Activated T-helper 17 cell treated with anti-CD3 and anti-CD28 coated beads, Interleukin-2, amount 50 U/mL, for 72 hours (primary cell): ENCODE data around the gene P2RX1. TPM values are rescaled to one million over a fixed set of nuclear protein-coding genes. Genes with fewer than 3 reads are reported as not detected.
A peak's percentile ranks its signal among the peaks of the same experiment; 100 is the strongest.

Experiments used
- ATAC-seq: fragments of 150-1000 bp; cut with Tn5 transposase; replicated peaks from 2 replicates; pipeline ENCODE4 v1.10.0; 2021; ENCODE audit warnings: mild to moderate bottlenecking, moderate library complexity
- H3K27ac Mint-ChIP-seq: one replicate; pipeline ENCODE4 v1.8.0; 2022; ENCODE audit warnings: mixed read lengths
- H3K27me3 Mint-ChIP-seq: one replicate; pipeline ENCODE4 v1.8.0; 2022; ENCODE audit warnings: mixed read lengths
- H3K36me3 Mint-ChIP-seq: one replicate; pipeline ENCODE4 v1.8.0; 2022; ENCODE audit warnings: low read depth, mild to moderate bottlenecking, mixed read lengths
- H3K4me1 Mint-ChIP-seq: one replicate; pipeline ENCODE4 v1.8.0; 2022; ENCODE audit warnings: mixed read lengths
- H3K4me3 Mint-ChIP-seq: one replicate; pipeline ENCODE4 v1.8.0; 2022; ENCODE audit warnings: mild to moderate bottlenecking, mixed read lengths
- H3K9me3 Mint-ChIP-seq: one replicate; pipeline ENCODE4 v1.8.0; 2022; ENCODE audit warnings: mixed read lengths
- total RNA-seq, 2 donors: library from RNA; stranded (reverse); gene quantifications; one replicate each; pipeline ENCODE4 v1.2.3, GENCODE V29; 2022

The P2RX1 gene
- total RNA-seq, 2 donors from 2014 or later: 1.6 TPM; not detected in 1

DNA sequence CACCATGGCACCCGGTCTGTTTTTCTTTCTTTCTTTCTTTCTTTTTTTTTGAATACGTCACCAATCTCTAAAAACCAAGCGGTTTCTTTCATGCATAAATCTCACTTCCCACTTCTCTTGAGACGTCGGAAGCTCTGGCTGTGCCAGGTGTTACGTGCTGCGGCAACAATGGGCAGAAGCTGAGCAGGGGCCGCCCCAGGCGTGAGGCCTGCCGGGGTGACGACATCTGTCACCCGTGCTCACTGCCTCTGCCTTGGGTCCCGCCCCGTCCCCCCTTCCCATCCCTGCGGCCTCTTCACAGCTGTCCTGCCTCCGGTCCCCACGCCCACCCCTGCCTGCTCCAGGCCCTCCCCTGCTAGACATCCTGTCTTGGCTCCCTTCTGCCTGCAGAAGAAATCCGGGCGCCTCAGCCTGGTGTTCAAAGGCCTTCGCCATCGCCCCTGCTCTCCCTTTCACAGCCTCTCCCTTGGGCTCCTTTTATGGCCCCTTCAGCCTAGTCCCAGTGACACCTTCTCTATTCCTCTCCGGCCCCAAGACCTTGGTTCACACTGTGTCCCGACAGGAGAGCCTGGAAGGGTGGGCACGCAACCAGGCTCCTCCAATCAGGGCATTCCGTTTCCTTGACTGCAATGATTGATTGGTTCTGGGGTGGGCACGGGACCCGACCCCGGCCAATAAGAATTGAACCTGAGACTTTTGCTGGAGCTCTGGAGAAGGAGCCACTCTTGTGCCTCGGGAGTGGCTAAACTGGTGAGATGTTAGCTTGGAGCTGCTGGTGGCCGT lies 4.8 kb downstream of the P2RX1 start:
- ATAC-seq: peak; percentile 88
- Mint-ChIP-seq H3K9me3 (no peaks in the 10 kb centered on the region), H3K36me3 (no peaks in the 10 kb centered on the region), H3K4me1 (peaks cover 8% of the 10 kb centered on the region), H3K27me3 (no peaks in the 10 kb centered on the region), H3K4me3 (peak overlapping the region; percentile 73), H3K27ac (peak overlapping the region; percentile 92)

DNA sequence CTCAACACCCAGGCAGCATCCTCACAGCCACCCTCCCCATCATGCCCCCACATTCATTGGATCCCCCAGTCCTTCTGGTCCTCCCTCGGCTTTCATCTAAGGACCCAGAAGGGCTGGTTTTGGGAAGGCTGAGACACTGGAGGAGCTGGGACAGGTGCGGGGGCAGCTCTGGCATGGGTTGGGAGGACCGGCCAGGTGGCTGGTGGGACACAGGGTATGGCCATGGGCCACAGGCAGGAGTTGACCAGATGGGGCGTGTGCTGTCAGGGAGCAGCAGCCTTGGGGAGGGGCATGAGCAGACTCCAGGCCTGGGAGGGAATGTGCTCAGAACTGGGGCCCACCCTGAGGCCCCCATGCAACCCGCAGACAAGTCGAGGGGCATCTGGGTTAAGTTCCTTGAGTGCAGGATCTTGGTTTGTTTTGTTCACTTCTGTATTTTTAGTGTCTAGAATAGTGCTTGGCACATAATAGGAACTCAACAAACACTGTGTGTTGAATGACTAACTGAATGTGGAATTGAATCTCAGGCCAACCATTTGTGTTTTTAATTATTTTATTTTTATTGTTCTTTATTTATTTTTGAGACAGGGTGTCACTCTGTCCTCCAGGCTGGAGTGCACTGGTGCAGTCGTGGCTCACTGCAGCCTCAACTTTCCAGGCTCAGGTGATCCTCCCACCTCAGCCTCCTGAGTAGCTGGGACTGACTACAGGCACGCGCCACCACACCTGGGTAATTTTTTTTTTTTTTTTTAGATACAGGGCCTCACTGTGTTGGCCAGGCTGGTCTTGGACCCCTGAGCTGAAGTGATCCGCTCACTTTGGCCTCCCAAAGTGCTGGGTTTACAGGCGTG lies 5.6 kb downstream of the P2RX1 start:
- peak overlapping the region; percentile 92 for H3K27ac Mint-ChIP-seq

DNA sequence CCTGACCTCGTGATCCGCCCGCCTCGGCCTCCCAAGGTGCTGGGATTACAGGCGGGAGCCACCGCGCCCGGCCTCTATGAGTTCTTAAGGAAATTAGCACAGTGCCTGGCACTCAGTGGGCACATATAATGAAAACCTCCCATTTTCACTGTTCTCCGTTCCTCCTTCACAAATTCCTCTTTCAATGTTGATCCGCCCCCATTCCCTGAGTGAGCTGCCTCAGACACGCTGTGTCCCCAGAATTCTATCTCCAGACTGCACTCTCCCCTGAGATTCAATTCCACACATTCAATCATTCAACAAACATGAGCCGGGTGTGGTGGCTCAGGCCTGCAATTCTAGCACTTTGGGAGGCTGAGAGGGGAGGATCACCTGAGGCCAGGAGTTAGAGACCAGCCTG lies 7.0 kb downstream of the P2RX1 start:
- Mint-ChIP-seq H3K4me3 (no peak overlapping the region), H3K36me3 (no peaks in the 10 kb centered on the region), H3K9me3 (no peaks in the 10 kb centered on the region), H3K4me1 (peaks cover 8% of the 10 kb centered on the region), H3K27ac (no peak overlapping the region), H3K27me3 (no peaks in the 10 kb centered on the region)
- ATAC-seq: no peak

More for the DNA sequence above, 5.6 kb downstream of the P2RX1 start:
- H3K9me3 Mint-ChIP-seq: no peaks in the 10 kb centered on the region
- no peaks in the 10 kb centered on the region for H3K36me3 Mint-ChIP-seq
- ATAC-seq: peak; percentile 10
- H3K4me3 Mint-ChIP-seq: peak overlapping the region; percentile 73
- H3K27me3 Mint-ChIP-seq: no peaks in the 10 kb centered on the region
- peaks cover 8% of the 10 kb centered on the region for H3K4me1 Mint-ChIP-seq

DNA sequence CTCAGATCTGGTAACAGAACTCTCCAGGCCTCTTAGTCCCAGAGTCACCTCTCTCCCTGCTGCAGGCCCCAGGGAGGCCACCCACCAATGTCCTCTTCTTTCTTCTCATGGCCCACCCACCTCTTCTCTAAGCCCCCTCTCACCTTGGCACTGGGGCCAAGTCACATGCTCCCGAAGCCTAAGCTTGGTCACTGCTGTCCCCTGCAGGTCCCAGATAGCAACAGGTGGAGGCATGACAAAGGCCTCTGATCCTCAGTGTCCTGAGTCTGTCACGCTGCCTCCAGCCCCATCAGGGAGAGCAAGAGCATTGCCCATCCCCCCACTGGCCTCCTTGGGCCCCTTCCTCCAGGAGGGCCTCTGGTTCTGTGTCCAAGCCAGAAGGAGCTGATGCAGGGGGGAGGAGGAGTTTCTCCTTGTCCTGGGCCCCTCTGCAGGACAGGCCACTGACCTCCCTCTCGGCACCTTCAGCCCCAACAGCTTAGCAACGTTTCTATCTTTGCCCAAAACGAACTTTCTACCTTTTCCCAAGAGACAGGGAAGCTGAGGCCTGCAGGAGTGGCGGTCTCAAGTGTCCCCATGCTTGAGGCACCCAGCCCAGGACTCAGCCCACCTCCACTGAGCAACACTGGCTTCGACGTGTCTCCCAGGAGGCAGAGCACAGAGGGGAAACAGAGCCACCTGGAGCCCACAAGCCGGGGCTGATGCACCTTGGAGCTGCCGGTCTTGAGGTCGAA lies 8.6 kb downstream of the P2RX1 start:
- peaks cover 3% of the 10 kb centered on the region for H3K4me1 Mint-ChIP-seq
- no peaks in the 10 kb centered on the region for H3K36me3 Mint-ChIP-seq
- peak overlapping the region; percentile 26 for H3K27ac Mint-ChIP-seq
- H3K4me3 Mint-ChIP-seq: no peak overlapping the region
- H3K9me3 Mint-ChIP-seq: no peaks in the 10 kb centered on the region
- H3K27me3 Mint-ChIP-seq: no peaks in the 10 kb centered on the region
- ATAC-seq: no peak

DNA sequence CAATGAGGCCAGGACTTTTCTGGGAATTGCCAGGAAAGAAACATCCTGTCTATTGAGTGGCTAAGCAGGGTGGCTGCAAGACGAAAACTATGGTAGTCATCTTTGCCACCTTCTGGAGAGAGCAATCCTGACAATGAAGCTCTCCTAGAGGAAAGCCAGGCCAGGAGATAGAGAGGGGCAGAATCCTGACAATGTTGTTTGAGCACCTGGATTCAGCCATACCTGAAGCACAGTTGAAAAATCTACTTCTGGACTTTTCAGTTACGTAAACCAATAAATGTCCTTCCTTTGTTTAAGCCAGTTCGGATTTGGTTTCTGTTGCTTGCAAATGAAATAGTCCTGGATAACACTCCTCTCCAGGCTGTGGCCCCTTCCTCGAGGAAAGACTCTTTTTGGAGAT lies 9.4 kb downstream of the P2RX1 start:
- Mint-ChIP-seq H3K27me3 (no peaks in the 10 kb centered on the region), H3K9me3 (no peaks in the 10 kb centered on the region), H3K4me1 (peaks cover 3% of the 10 kb centered on the region), H3K27ac (no peak overlapping the region), H3K4me3 (no peak overlapping the region), H3K36me3 (no peaks in the 10 kb centered on the region)
- no peak for ATAC-seq

DNA sequence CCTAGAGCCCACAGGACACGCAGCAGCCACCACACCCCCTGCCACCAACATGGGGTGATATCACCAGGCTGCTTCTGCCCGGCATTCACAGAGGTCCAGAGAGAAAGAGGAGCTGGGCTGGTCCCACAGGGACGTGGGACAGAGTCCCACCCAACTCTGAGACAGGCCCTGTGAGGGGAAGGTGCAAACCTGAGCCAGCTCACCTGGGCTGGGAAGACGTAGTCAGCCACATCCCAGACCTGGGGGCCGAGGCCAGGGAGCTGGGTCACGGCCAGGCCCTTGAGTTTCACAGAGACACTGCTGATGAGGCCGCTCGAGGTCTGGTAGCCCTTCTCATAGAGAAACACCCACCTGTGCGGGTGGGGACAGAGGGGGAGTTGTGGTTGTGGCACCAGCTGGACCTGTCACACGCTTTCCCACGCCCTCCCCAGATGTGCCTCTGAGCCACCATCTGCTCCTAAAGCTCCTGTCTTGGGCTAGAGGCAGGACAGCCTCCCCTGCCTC lies 11.2 kb downstream of the P2RX1 start:
- H3K27ac Mint-ChIP-seq: no peak overlapping the region
- no peaks in the 10 kb centered on the region for H3K36me3 Mint-ChIP-seq
- H3K4me1 Mint-ChIP-seq: no peaks in the 10 kb centered on the region
- no peaks in the 10 kb centered on the region for H3K9me3 Mint-ChIP-seq
- no peaks in the 10 kb centered on the region for H3K27me3 Mint-ChIP-seq
- no peak for ATAC-seq
- no peak overlapping the region for H3K4me3 Mint-ChIP-seq

DNA sequence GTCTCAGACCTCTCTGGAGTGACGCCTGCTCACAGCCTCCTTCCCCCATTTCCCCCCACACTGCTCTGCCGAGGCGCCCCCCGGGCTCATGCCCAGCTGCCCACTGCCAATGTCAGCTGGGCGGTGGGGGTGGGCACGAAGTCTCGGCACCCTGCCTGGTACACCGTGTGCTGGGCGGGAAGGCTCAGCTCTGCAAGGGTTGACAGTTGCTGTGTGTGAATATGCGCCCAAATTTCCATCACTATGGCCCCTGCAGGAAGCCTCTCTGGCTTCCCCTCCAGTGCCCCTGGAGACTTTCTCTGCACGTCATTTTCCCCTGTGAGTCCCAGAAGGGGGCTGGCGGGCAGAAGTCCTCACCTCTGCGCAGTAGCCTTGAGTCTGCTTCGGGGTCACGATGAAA lies 11.8 kb downstream of the P2RX1 start:
- no peaks in the 10 kb centered on the region for H3K27me3 Mint-ChIP-seq
- no peaks in the 10 kb centered on the region for H3K9me3 Mint-ChIP-seq
- no peak overlapping the region for H3K27ac Mint-ChIP-seq
- no peaks in the 10 kb centered on the region for H3K36me3 Mint-ChIP-seq
- ATAC-seq: no peak
- H3K4me3 Mint-ChIP-seq: no peak overlapping the region
- H3K4me1 Mint-ChIP-seq: no peaks in the 10 kb centered on the region

GRCh38 chr17:3903881-3904290 lies 12.4 kb downstream of the P2RX1 start:
- Mint-ChIP-seq H3K4me3 (no peak overlapping the region), H3K4me1 (no peaks in the 10 kb centered on the region), H3K36me3 (no peaks in the 10 kb centered on the region), H3K9me3 (no peaks in the 10 kb centered on the region), H3K27me3 (no peaks in the 10 kb centered on the region), H3K27ac (no peak overlapping the region)
- ATAC-seq: no peak

- Mint-ChIP-seq H3K4me1 (no peaks in the 10 kb centered on the region), H3K36me3 (no peaks in the 10 kb centered on the region), H3K9me3 (no peaks in the 10 kb centered on the region), H3K27me3 (no peaks in the 10 kb centered on the region), H3K27ac (no peak overlapping the region), H3K4me3 (no peak overlapping the region)
- no peak for ATAC-seq
Measured at GRCh38 chr17:3903051-3903825, 13.0 kb downstream of the P2RX1 start.

DNA sequence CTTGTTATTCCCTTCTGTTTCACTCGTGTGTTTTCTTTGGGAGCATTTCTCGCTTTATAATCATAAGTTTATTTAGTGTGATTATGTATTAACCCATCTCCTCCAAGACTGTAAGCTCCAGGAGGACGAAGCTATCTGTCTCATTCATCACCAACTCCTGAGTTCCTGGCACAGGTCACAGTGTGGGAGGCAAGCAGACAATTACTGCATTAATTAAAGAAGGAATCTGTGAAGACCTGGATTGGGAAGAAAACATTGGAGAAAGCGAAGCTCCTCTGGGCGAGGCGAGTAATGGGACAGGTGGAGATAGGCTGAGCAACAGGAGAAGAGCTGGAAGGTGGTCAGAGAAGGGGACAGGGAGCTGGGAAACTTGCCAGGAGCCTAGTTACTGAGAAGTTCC lies 15.6 kb downstream of the P2RX1 start:
- Mint-ChIP-seq H3K4me3 (no peak overlapping the region), H3K36me3 (no peaks in the 10 kb centered on the region), H3K27ac (no peak overlapping the region), H3K27me3 (no peaks in the 10 kb centered on the region), H3K9me3 (no peaks in the 10 kb centered on the region), H3K4me1 (no peaks in the 10 kb centered on the region)
- ATAC-seq: no peak

DNA sequence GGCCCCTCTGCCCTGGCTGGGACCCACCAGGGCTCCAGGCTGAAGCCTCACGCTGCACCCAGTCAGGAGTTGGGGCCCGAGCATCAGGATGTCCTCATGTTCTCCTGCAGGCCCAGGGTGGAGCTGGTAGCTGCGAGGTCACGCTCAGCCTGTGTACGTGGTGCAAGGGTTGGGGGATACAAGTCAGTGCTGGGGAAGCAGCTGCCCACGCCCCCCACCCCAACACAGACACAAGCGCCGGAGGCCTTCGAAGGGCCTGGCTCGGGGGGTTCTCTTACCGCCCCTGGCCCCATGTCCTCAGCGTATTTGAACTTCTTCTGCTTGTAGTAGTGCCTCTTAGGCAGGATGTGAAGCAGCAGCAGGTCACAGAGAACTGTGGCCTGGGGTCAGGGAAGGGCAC lies 18.5 kb downstream of the P2RX1 start:
- Mint-ChIP-seq H3K36me3 (no peaks in the 10 kb centered on the region), H3K27ac (no peak overlapping the region), H3K4me3 (no peak overlapping the region), H3K9me3 (no peaks in the 10 kb centered on the region), H3K4me1 (peaks cover 8% of the 10 kb centered on the region), H3K27me3 (no peaks in the 10 kb centered on the region)
- no peak for ATAC-seq

DNA sequence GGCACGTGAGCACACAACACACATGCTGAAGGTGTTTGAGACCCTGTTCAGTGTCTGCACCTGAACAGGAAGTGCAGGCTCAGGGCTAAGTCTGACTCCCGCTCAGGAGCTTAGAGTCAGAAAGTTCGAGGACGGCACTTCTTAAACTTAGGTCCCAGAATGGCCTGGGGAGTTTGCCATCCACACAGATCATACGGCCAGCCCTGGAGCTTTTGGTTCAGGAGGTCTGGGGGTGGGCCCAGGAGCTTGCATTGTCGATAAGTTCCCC lies 19.4 kb downstream of the P2RX1 start:
- peak overlapping the region; percentile 25 for H3K27ac Mint-ChIP-seq
- H3K4me3 Mint-ChIP-seq: no peak overlapping the region
- no peak for ATAC-seq
- H3K9me3 Mint-ChIP-seq: no peaks in the 10 kb centered on the region
- H3K4me1 Mint-ChIP-seq: peaks cover 8% of the 10 kb centered on the region
- no peaks in the 10 kb centered on the region for H3K27me3 Mint-ChIP-seq
- no peaks in the 10 kb centered on the region for H3K36me3 Mint-ChIP-seq

GRCh38 chr17:3896108-3896967 lies 19.9 kb downstream of the P2RX1 start:
- ATAC-seq: no peak
- peak overlapping the region; percentile 25 for H3K27ac Mint-ChIP-seq
- no peaks in the 10 kb centered on the region for H3K36me3 Mint-ChIP-seq
- no peaks in the 10 kb centered on the region for H3K27me3 Mint-ChIP-seq
- H3K4me1 Mint-ChIP-seq: peaks cover 12% of the 10 kb centered on the region
- no peaks in the 10 kb centered on the region for H3K9me3 Mint-ChIP-seq
- no peak overlapping the region for H3K4me3 Mint-ChIP-seq
